ENCODE results near the gene MRPS18C. TPM values are rescaled to one million over a fixed set of nuclear protein-coding genes. Genes with fewer than 3 reads are reported as not detected.
A peak's percentile ranks its signal among the peaks of the same experiment; 100 is the strongest.

The MRPS18C gene
- total and polyA plus RNA-seq, 10 of the 15 experiments (the other 5 are each of a cell fraction or from before 2014, with no cell fraction given): 38.0 to 283 (median 78.8) TPM

- no peak for TF ChIP-seq ZBTB33 (IDR thresholded peaks at IDR 0.05)
- TF ChIP-seq, protein P1, sequence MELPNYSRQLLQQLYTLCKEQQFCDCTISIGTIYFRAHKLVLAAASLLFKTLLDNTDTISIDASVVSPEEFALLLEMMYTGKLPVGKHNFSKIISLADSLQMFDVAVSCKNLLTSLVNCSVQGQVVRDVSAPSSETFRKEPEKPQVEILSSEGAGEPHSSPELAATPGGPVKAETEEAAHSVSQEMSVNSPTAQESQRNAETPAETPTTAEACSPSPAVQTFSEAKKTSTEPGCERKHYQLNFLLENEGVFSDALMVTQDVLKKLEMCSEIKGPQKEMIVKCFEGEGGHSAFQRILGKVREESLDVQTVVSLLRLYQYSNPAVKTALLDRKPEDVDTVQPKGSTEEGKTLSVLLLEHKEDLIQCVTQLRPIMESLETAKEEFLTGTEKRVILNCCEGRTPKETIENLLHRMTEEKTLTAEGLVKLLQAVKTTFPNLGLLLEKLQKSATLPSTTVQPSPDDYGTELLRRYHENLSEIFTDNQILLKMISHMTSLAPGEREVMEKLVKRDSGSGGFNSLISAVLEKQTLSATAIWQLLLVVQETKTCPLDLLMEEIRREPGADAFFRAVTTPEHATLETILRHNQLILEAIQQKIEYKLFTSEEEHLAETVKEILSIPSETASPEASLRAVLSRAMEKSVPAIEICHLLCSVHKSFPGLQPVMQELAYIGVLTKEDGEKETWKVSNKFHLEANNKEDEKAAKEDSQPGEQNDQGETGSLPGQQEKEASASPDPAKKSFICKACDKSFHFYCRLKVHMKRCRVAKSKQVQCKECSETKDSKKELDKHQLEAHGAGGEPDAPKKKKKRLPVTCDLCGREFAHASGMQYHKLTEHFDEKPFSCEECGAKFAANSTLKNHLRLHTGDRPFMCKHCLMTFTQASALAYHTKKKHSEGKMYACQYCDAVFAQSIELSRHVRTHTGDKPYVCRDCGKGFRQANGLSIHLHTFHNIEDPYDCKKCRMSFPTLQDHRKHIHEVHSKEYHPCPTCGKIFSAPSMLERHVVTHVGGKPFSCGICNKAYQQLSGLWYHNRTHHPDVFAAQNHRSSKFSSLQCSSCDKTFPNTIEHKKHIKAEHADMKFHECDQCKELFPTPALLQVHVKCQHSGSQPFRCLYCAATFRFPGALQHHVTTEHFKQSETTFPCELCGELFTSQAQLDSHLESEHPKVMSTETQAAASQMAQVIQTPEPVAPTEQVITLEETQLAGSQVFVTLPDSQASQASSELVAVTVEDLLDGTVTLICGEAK (IDR thresholded peaks at IDR 0.05; ENCODE audit: borderline replicate concordance): peak; percentile 99
- peak; percentile 77; the same call in 1 of the 2 replicates for TF ChIP-seq SMAD5 (IDR thresholded peaks at IDR 0.05; ENCODE audit: low read depth)
- no peak for TF ChIP-seq HDGF (IDR thresholded peaks at IDR 0.05)
- peak; percentile 79 for TF ChIP-seq SIX5 (IDR thresholded peaks at IDR 0.05; ENCODE audit: low read depth, low read length, severe bottlenecking)
- TF ChIP-seq, protein P2, sequence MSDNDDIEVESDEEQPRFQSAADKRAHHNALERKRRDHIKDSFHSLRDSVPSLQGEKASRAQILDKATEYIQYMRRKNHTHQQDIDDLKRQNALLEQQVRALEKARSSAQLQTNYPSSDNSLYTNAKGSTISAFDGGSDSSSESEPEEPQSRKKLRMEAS (IDR thresholded peaks at IDR 0.05; ENCODE audit: low read depth, low read length): peak; percentile 100
- TF ChIP-seq CTCF (IDR thresholded peaks at IDR 0.05 in 2 of 3, conservative IDR thresholded peaks at IDR 0.05 in 1 of 3; ENCODE audit: control insufficient read depth in 2 of 3, extremely low read depth in 1 of 3, insufficient read depth in 1 of 3, low read depth in 3 of 3, low read length in 3 of 3): peak in 2 of 3 experiments; percentile 4 to 33; a peak in 1 of 6 replicates
- TF ChIP-seq, protein P3, sequence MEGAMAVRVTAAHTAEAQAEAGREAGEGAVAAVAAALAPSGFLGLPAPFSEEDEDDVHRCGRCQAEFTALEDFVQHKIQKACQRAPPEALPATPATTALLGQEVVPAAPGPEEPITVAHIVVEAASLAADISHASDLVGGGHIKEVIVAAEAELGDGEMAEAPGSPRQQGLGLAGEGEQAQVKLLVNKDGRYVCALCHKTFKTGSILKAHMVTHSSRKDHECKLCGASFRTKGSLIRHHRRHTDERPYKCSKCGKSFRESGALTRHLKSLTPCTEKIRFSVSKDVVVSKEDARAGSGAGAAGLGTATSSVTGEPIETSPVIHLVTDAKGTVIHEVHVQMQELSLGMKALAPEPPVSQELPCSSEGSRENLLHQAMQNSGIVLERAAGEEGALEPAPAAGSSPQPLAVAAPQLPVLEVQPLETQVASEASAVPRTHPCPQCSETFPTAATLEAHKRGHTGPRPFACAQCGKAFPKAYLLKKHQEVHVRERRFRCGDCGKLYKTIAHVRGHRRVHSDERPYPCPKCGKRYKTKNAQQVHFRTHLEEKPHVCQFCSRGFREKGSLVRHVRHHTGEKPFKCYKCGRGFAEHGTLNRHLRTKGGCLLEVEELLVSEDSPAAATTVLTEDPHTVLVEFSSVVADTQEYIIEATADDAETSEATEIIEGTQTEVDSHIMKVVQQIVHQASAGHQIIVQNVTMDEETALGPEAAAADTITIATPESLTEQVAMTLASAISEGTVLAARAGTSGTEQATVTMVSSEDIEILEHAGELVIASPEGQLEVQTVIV (IDR thresholded peaks at IDR 0.05; ENCODE audit: borderline replicate concordance, partially characterized antibody): peak; percentile 55
- TF ChIP-seq CEBPB (IDR thresholded peaks at IDR 0.05; ENCODE audit: borderline replicate concordance in 1 of 2, low read depth in 2 of 2, low read length in 2 of 2): no peak
- TF ChIP-seq, protein P4, sequence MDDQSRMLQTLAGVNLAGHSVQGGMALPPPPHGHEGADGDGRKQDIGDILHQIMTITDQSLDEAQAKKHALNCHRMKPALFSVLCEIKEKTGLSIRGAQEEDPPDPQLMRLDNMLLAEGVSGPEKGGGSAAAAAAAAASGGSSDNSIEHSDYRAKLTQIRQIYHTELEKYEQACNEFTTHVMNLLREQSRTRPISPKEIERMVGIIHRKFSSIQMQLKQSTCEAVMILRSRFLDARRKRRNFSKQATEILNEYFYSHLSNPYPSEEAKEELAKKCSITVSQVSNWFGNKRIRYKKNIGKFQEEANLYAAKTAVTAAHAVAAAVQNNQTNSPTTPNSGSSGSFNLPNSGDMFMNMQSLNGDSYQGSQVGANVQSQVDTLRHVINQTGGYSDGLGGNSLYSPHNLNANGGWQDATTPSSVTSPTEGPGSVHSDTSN (IDR thresholded peaks at IDR 0.05; ENCODE audit: insufficient replicate concordance, low read depth, low read length): no peak
- TF ChIP-seq, protein P5, sequence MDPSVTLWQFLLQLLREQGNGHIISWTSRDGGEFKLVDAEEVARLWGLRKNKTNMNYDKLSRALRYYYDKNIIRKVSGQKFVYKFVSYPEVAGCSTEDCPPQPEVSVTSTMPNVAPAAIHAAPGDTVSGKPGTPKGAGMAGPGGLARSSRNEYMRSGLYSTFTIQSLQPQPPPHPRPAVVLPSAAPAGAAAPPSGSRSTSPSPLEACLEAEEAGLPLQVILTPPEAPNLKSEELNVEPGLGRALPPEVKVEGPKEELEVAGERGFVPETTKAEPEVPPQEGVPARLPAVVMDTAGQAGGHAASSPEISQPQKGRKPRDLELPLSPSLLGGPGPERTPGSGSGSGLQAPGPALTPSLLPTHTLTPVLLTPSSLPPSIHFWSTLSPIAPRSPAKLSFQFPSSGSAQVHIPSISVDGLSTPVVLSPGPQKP (IDR thresholded peaks at IDR 0.05; ENCODE audit: low read depth, low read length): peak; percentile 84
Measured at GRCh38 chr4:83455281-83456183, at the start of gene MRPS18C, which contains the start of gene HELQ (continued).

Data from GM12878 (cell line).